HepG2 (cell line): ENCODE measurements around the gene SLC22A13. TPM values are rescaled to one million over a fixed set of nuclear protein-coding genes. Genes with fewer than 3 reads are reported as not detected.

Experiments used
- ATAC-seq: fragments of 200-7000 bp; cut with Tn5 transposase; 3 replicates; pipeline ENCODE4 v1.9.1; 2020; ENCODE audit warnings: mild to moderate bottlenecking, moderate library complexity
- BruUV-seq: library from RNA; stranded (reverse); fragments of 400-500 nt; replicated peaks from 2 replicates; lab custom pipeline; 2021; lab: Mats Ljungman, UMichigan
- CTCF ChIA-PET: fragments of 300-600 bp; formaldehyde crosslinking; extraction: SDS; loops from one replicate; lab custom pipeline; 2021; ENCODE audit warnings: low total read pairs, inconsistent platforms, low intra/inter-chr PET ratio; lab: Yijun Ruan, JAX
- POLR2A ChIA-PET: fragments of 350-600 bp; sonication (Branson Sonifier 250); formaldehyde crosslinking; loops from one replicate; lab custom pipeline; 2020; ENCODE audit warnings: antibody characterized with exemption, inconsistent platforms; lab: Yijun Ruan, JAX
- DNase-seq: peaks from one replicate; pipeline ENCODE4 v3.0.0-alpha.2; 2015; ENCODE audit warnings: low spot score
- FAIRE-seq: peaks from 3 replicates; lab custom pipeline; 2011; peaks lifted over from hg19 to GRCh38; lab: Jason Lieb, UNC
- H2AFZ ChIP-seq: one replicate; pipeline ENCODE4 v1.6.1; 2011; ENCODE audit warnings: low read length, inconsistent platforms
- H3K27ac ChIP-seq: fragments of 300-600 bp; 3 replicates; pipeline ENCODE4 v1.8.0; 2011; ENCODE audit warnings: mixed run types, mild to moderate bottlenecking, mixed read lengths, low read length, inconsistent platforms; ENCODE audit not compliant: insufficient read depth; ENCODE audit errors: extremely low read length
- H3K27me3 ChIP-seq, 2 experiments: fragments of 200-600 bp in 1 of 2; 2 replicates in 1 of 2; 3 replicates in 1 of 2; pipeline versions ENCODE4 v1.6.0 to v1.8.0; 2011; ENCODE audit warnings: low read length in 2 of 2, mild to moderate bottlenecking in 2 of 2, moderate library complexity in 2 of 2, inconsistent platforms in 1 of 2; ENCODE audit not compliant: insufficient read depth in 2 of 2, control insufficient read depth in 1 of 2
- H3K36me3 ChIP-seq, 2 experiments: fragments of 200-600 bp in 1 of 2; replicated peaks in 1 of 2; 2 replicates in 1 of 2; 3 replicates in 1 of 2; pipeline versions ENCODE4 v1.5.1 to v1.8.0; 2011; ENCODE audit warnings: low read length in 2 of 2, inconsistent platforms in 1 of 2; ENCODE audit not compliant: insufficient read depth in 2 of 2, control insufficient read depth in 1 of 2
- H3K4me1 ChIP-seq: 2 replicates; pipeline ENCODE4 v1.5.1; 2012; ENCODE audit warnings: low read length, inconsistent platforms; ENCODE audit not compliant: insufficient read depth
- H3K4me2 ChIP-seq: 2 replicates; pipeline ENCODE4 v1.6.0; 2011; ENCODE audit warnings: low read depth, low read length, inconsistent platforms
- H3K4me3 ChIP-seq, 3 experiments: fragments of 200-600 bp in 1 of 3; sonication (generic), shearing (Covaris generic) in 1 of 3; replicated peaks in 1 of 3; 2 replicates each; pipeline ENCODE4 v1.5.1; 2011 to 2016; ENCODE audit warnings: low read length in 3 of 3, inconsistent platforms in 2 of 3, low read depth in 2 of 3, mild to moderate bottlenecking in 2 of 3, control low read depth in 1 of 3, mixed read lengths in 1 of 3; ENCODE audit not compliant: insufficient read depth in 1 of 3
- H3K79me2 ChIP-seq: one replicate; pipeline ENCODE4 v1.6.1; 2011; ENCODE audit warnings: low read length, inconsistent platforms; ENCODE audit not compliant: insufficient read depth
- H3K9ac ChIP-seq: 2 replicates; pipeline ENCODE4 v1.6.0; 2011; ENCODE audit warnings: mild to moderate bottlenecking, low read depth, low read length, inconsistent platforms; ENCODE audit not compliant: insufficient read depth
- H3K9me3 ChIP-seq: 2 replicates; pipeline ENCODE4 v1.5.1; 2012; ENCODE audit warnings: mild to moderate bottlenecking, low read length
- H4K20me1 ChIP-seq: 2 replicates; pipeline ENCODE4 v1.6.0; 2011; ENCODE audit warnings: inconsistent platforms, mild to moderate bottlenecking, low read length, moderate library complexity; ENCODE audit not compliant: insufficient read depth
- CCDC6 ChIP-seq: sonication (generic); formaldehyde crosslinking; IDR thresholded peaks from 2 replicates; pipeline ENCODE4 v1.8.1; 2022; ENCODE audit warnings: mild to moderate bottlenecking, missing genetic modification reagents, moderate library complexity
- DNMT3B ChIP-seq: conservative IDR thresholded peaks from 2 replicates; pipeline ENCODE4 v1.6.1; 2016; ENCODE audit warnings: missing biosample characterization, control low read depth
- FOXA1 ChIP-seq, 2 experiments: fragments of 450-650 bp in 1 of 2; sonication (generic) in 1 of 2; formaldehyde crosslinking in 1 of 2; IDR thresholded peaks; 2 replicates each; pipeline versions ENCODE4 v1.4.0 to v1.6.1; 2016 to 2020; ENCODE audit warnings: missing genetic modification reagents in 1 of 2
- MIER3 ChIP-seq: IDR thresholded peaks from 2 replicates; pipeline ENCODE4 v1.6.1; 2016; ENCODE audit warnings: missing compliant biosample characterization, borderline replicate concordance
- POLR2A ChIP-seq, 2 experiments: IDR thresholded peaks; 2 replicates each; pipeline ENCODE4 v1.6.1; 2011; ENCODE audit warnings: low read depth in 2 of 2, low read length in 2 of 2, mild to moderate bottlenecking in 1 of 2, moderate library complexity in 1 of 2; ENCODE audit not compliant: insufficient read depth in 1 of 2
- ZNF24 ChIP-seq: fragments of 450-650 bp; IDR thresholded peaks from 2 replicates; pipeline ENCODE4 v1.6.1; 2017; ENCODE audit warnings: antibody characterized with exemption, mild to moderate bottlenecking
- ZNF44 ChIP-seq: sonication (generic); formaldehyde crosslinking; IDR thresholded peaks from 2 replicates; pipeline ENCODE4 v1.5.1; 2020; ENCODE audit warnings: mild to moderate bottlenecking, missing genetic modification reagents
- ZNF7 ChIP-seq: IDR thresholded peaks from 2 replicates; pipeline ENCODE4 v1.6.1; 2016; ENCODE audit warnings: missing biosample characterization, missing genetic modification reagents
- WGBS: methylation state at CpG from one replicate; pipeline ENCODE4 v1.1.6; 2017; ENCODE audit warnings: low lambda C conversion rate; 5-methylcytosine and 5-hydroxymethylcytosine counted together
- in situ Hi-C: cut with HindIII; loops from 2 replicates; pipeline ENCODE4 v1.10.0; 2017; ENCODE audit warnings: low pct_unique_long_range_greater_than_20kb; ENCODE audit not compliant: extremely low pct_ligation_motif_present
- intact Hi-C: fragments of 100-400 bp; cut with micrococcal nuclease; formaldehyde crosslinking; loops from one replicate; pipeline ENCODE4 v1.10.0; 2022; ENCODE audit not compliant: unreplicated experiment
- polyA plus RNA-seq, 8 experiments: library from polyadenylated mRNA; depleted of rRNA in 3 of 8; stranded (reverse) in 7 of 8; unstranded in 1 of 8; fragments of >200 nt; fragmentation: Illumina TruSeq in 4 of 8; extraction: Trizol in 4 of 8; gene quantifications; 2 replicates each; pipeline versions ENCODE4 v1.2.1 to v1.2.3, GENCODE V29; 2011 to 2016; ENCODE audit warnings: low read depth in 4 of 8, missing spikeins in 1 of 8, mixed read lengths in 1 of 8; ENCODE audit not compliant: insufficient read depth in 1 of 8
- total RNA-seq, 5 experiments: library from RNA; depleted of rRNA; stranded (reverse); fragments of >200 nt; fragmentation: Illumina TruSeq; extraction: Trizol; gene quantifications; 2 replicates each; pipeline ENCODE4 v1.2.3, GENCODE V29; 2016; ENCODE audit warnings: low read depth in 1 of 5
- TF ChIP-seq, protein P1 (sequence below): sonication (generic); formaldehyde crosslinking; IDR thresholded peaks from 2 replicates; pipeline ENCODE4 v1.4.0; 2020; ENCODE audit warnings: missing genetic modification reagents, borderline replicate concordance
- TF ChIP-seq, protein P2 (sequence below): sonication (generic); formaldehyde crosslinking; IDR thresholded peaks from 2 replicates; pipeline ENCODE4 v1.5.1; 2020; ENCODE audit warnings: mild to moderate bottlenecking, missing genetic modification reagents, moderate library complexity
- TF ChIP-seq, protein P3 (sequence below), 2 experiments: fragments of 450-650 bp in 1 of 2; sonication (generic) in 1 of 2; formaldehyde crosslinking in 1 of 2; IDR thresholded peaks; 2 replicates each; pipeline versions ENCODE4 v1.6.1 to v1.8.0; 2016 to 2022; ENCODE audit warnings: antibody characterized with exemption in 1 of 2, mild to moderate bottlenecking in 1 of 2, missing genetic modification reagents in 1 of 2

The SLC22A13 gene
- total and polyA plus RNA-seq, 2 of the 13 experiments (the other 11 are each of a cell fraction or from before 2014, with no cell fraction given) = 0.20 TPM; not detected in 1

DNA sequence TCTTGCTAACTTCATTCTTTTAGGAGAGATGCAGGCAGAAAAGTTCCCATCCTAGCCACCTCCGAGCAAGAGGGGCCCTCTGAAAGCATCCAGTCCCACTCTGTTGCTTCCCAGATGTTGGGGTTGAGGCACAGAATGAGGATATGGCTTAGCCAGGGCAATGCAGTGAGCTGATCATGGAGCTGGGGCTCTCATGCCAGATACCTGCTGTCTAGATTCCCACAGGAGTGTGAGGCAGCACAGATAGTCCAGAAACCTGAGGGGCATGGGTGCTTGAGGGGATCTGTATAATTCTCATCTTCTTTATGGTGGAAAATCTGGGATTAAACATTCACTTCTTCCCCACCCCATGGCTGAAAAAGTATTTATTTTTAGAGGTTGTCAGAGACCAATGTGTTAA is 1.2 kb downstream of the SLC22A13 start:
- intact Hi-C loops = no loop called here
- Histone ChIP-seq H3K4me1 (peaks cover 14% of the 10 kb centered on the region), H3K27me3 (no peaks in the 10 kb centered on the region), H3K9me3 (no peaks in the 10 kb centered on the region), H3K4me3 (no peak overlapping the region), H3K9ac (no peak overlapping the region), H2AFZ (no peak overlapping the region), H3K36me3 (no peaks in the 10 kb centered on the region), H3K4me2 (no peak overlapping the region), H3K79me2 (no peaks in the 10 kb centered on the region), H3K27ac (no peak overlapping the region), H4K20me1 (no peaks in the 10 kb centered on the region)
- no peak for ATAC-seq
- in situ Hi-C loops = no loop called here
- no peak for DNase-seq
- FAIRE-seq = no peak
- no TSS peak for BruUV-seq
- ChIA-PET POLR2A (no interaction called here), CTCF (no interaction called here)
- 0% methylated on average over 1 of the region's 1 CpG for WGBS
- no peak for TF ChIP-seq DNMT3B
- TF ChIP-seq, protein P1, sequence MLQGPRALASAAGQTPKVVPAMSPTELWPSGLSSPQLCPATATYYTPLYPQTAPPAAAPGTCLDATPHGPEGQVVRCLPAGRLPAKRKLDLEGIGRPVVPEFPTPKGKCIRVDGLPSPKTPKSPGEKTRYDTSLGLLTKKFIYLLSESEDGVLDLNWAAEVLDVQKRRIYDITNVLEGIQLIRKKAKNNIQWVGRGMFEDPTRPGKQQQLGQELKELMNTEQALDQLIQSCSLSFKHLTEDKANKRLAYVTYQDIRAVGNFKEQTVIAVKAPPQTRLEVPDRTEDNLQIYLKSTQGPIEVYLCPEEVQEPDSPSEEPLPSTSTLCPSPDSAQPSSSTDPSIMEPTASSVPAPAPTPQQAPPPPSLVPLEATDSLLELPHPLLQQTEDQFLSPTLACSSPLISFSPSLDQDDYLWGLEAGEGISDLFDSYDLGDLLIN (CRISPR knock-in tag) = no peak
- TF ChIP-seq CCDC6 = no peak
- TF ChIP-seq, protein P2, sequence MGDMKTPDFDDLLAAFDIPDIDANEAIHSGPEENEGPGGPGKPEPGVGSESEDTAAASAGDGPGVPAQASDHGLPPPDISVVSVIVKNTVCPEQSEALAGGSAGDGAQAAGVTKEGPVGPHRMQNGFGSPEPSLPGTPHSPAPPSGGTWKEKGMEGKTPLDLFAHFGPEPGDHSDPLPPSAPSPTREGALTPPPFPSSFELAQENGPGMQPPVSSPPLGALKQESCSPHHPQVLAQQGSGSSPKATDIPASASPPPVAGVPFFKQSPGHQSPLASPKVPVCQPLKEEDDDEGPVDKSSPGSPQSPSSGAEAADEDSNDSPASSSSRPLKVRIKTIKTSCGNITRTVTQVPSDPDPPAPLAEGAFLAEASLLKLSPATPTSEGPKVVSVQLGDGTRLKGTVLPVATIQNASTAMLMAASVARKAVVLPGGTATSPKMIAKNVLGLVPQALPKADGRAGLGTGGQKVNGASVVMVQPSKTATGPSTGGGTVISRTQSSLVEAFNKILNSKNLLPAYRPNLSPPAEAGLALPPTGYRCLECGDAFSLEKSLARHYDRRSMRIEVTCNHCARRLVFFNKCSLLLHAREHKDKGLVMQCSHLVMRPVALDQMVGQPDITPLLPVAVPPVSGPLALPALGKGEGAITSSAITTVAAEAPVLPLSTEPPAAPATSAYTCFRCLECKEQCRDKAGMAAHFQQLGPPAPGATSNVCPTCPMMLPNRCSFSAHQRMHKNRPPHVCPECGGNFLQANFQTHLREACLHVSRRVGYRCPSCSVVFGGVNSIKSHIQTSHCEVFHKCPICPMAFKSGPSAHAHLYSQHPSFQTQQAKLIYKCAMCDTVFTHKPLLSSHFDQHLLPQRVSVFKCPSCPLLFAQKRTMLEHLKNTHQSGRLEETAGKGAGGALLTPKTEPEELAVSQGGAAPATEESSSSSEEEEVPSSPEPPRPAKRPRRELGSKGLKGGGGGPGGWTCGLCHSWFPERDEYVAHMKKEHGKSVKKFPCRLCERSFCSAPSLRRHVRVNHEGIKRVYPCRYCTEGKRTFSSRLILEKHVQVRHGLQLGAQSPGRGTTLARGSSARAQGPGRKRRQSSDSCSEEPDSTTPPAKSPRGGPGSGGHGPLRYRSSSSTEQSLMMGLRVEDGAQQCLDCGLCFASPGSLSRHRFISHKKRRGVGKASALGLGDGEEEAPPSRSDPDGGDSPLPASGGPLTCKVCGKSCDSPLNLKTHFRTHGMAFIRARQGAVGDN (CRISPR knock-in tag) = no peak
- TF ChIP-seq, protein P3, sequence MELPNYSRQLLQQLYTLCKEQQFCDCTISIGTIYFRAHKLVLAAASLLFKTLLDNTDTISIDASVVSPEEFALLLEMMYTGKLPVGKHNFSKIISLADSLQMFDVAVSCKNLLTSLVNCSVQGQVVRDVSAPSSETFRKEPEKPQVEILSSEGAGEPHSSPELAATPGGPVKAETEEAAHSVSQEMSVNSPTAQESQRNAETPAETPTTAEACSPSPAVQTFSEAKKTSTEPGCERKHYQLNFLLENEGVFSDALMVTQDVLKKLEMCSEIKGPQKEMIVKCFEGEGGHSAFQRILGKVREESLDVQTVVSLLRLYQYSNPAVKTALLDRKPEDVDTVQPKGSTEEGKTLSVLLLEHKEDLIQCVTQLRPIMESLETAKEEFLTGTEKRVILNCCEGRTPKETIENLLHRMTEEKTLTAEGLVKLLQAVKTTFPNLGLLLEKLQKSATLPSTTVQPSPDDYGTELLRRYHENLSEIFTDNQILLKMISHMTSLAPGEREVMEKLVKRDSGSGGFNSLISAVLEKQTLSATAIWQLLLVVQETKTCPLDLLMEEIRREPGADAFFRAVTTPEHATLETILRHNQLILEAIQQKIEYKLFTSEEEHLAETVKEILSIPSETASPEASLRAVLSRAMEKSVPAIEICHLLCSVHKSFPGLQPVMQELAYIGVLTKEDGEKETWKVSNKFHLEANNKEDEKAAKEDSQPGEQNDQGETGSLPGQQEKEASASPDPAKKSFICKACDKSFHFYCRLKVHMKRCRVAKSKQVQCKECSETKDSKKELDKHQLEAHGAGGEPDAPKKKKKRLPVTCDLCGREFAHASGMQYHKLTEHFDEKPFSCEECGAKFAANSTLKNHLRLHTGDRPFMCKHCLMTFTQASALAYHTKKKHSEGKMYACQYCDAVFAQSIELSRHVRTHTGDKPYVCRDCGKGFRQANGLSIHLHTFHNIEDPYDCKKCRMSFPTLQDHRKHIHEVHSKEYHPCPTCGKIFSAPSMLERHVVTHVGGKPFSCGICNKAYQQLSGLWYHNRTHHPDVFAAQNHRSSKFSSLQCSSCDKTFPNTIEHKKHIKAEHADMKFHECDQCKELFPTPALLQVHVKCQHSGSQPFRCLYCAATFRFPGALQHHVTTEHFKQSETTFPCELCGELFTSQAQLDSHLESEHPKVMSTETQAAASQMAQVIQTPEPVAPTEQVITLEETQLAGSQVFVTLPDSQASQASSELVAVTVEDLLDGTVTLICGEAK (IDR thresholded peaks at IDR 0.05) = no peak
- TF ChIP-seq, protein P3 (CRISPR knock-in tag; IDR thresholded peaks at IDR 0.05) = no peak
- TF ChIP-seq POLR2A (IDR thresholded peaks at IDR 0.05; ENCODE audit: insufficient read depth in 1 of 2, low read depth in 2 of 2, low read length in 2 of 2) = no peak
- TF ChIP-seq MIER3 (CRISPR knock-in tag) = no peak
- no peak for TF ChIP-seq ZNF7 (CRISPR knock-in tag)
- TF ChIP-seq ZNF44 (CRISPR knock-in tag) = no peak
- TF ChIP-seq FOXA1 (IDR thresholded peaks at IDR 0.05) = no peak
- TF ChIP-seq FOXA1 (CRISPR knock-in tag; IDR thresholded peaks at IDR 0.05) = no peak
- TF ChIP-seq ZNF24 = no peak
